GM12892 (cell line): ENCODE results near the gene ADAM8.

Experiments used
- DNase-seq: peaks from one replicate; pipeline ENCODE4 v3.0.0; 2011; ENCODE audit not compliant: insufficient read length
- FAIRE-seq: peaks from 2 replicates; lab custom pipeline; 2011; peaks lifted over from hg19 to GRCh38; lab: Jason Lieb, UNC
- POLR2A ChIP-seq: IDR thresholded peaks from 2 replicates; pipeline ENCODE4 v1.6.1; 2011; ENCODE audit warnings: low read depth, low read length, control low read depth
- POLR2AphosphoS5 ChIP-seq: IDR thresholded peaks from 2 replicates; pipeline ENCODE4 v1.6.1; 2011; ENCODE audit warnings: low read depth, low read length, control low read depth
- TAF1 ChIP-seq: IDR thresholded peaks from 2 replicates; pipeline ENCODE4 v1.6.1; 2011; ENCODE audit warnings: low read depth, mild to moderate bottlenecking, control low read depth, low read length, borderline replicate concordance

ADAM8 gene

DNA sequence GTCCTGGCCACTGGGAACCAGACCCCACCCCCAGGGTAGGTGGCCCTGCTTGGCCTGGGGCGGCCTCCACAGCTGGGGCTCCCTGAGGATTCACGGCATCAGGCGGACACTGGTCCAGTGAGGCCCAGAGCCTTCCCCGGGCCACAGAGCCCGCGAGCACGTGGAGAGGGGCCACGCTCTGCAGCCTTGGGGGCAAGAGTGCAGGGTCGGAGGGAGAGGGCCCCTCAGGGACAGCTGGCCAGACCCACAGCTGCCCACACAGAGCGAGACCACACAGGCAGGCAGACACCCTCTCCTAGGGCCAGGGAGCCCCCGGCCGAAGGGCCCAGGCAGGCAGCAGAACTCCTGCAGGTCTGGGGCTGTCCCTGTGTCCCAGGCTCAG is 28.3 kb downstream of the ADAM8 start:
- FAIRE-seq = no peak
- TF ChIP-seq POLR2A (no peak), TAF1 (no peak), POLR2AphosphoS5 (no peak)
- DNase-seq = no peak

DNA sequence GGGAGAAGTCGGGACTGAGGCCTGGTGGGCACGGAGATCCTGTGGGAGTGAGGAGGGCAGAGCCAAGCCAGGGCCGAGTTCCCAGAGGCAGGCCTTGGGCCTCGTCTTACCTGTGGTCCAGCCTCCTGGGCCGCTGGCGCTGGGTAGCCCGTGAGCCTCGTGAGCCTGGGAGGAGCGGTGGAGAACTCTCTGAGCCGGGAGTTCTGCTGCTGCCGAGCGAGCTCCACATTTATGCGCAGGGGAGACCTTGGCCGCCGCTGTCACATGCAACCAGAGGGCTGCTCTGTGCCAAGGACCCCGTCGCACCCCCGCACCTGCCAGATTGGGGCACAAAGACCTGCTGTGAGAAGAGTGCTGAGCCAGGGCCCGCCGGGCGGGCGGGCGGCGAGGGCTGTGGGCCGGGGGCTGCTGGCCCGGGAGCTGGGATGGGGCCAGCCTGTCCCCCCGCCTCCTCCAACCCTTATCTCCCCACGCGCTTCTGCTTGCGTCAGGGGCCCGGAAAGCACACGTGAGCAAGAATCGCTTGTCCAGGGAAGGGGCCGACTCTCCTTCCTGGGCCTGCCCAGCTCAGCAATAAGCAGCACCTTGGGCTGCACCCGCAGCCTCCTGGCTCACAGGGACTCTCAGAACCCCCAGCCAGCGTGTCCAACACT is 28.9 kb downstream of the ADAM8 start:
- DNase-seq = no peak

GRCh38 chr10:133246236-133246626 is 30.4 kb downstream of the ADAM8 start:
- TF ChIP-seq POLR2A (no peak), TAF1 (no peak), POLR2AphosphoS5 (no peak)
- no peak for FAIRE-seq
- no peak for DNase-seq

More for the DNA sequence above, 28.9 kb downstream of the ADAM8 start:
- TF ChIP-seq POLR2AphosphoS5 (no peak), TAF1 (no peak), POLR2A (no peak)
- FAIRE-seq = no peak

GRCh38 chr10:133245439-133246235 is 31.0 kb downstream of the ADAM8 start:
- TF ChIP-seq POLR2AphosphoS5 (no peak), POLR2A (no peak), TAF1 (no peak)
- FAIRE-seq = no peak
- DNase-seq = no peak

DNA sequence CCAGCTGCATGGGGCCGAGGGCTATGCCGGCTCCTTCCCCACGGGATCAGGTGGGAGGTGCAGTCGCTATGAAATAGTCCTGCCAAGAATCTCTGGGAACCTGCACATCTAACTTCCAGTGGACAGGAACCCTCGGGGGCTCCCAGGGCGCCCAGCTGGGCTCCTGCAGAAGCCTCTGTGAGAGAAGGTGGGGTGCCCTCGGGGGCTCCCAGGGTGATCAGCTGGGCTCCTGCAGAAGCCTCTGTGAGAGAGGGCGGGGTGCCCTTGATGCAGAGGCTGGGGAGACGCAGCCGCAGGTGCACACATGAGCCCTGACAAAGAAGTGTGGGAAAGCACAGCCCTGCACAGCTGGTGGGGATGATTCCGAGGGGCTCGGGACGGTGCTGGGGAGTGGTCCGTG is 33.1 kb downstream of the ADAM8 start:
- FAIRE-seq = no peak
- DNase-seq = no peak
- TF ChIP-seq POLR2AphosphoS5 (no peak), TAF1 (no peak), POLR2A (no peak)

GRCh38 chr10:133242611-133243356 is 33.9 kb downstream of the ADAM8 start:
- DNase-seq (no peak), FAIRE-seq (no peak)
- TF ChIP-seq TAF1 = no peak
- TF ChIP-seq POLR2A = no peak
- no peak for TF ChIP-seq POLR2AphosphoS5

DNA sequence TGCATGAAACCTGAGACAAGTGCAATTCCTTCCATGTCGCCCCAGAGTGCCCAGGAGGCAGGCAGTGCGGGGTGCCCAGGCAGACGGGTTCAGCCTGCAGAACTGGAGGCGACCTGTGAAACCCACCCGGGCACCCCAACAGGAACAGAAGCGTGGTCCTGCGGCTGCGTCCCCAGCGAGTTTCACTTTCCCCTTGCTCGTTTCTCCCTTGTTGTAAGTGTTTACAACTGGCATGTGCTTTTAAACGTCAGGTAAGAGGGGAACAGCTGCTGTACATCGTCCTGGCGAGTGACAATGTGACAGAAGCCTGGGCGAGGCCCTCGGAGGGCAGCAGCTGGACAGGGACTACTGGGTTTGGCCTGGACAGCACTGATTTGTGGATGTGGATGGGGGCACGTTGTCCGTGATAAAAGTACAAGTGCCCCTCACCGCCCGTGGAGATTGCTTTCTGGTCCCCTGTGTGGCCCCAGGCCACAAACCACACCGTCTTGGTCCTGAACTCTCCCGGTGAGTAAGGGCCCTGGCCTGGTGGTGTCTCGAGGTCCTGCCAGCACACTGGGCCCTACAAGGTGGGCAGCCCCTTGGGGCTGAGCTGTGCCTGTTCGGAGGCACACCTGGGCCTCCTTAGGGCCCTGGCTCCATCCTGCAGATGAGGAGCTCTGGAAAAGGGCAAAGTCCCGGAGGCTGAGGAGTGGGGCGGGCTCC is 35.0 kb downstream of the ADAM8 start:
- peak; percentile 51 for FAIRE-seq
- no peak for TF ChIP-seq TAF1
- no peak for TF ChIP-seq POLR2A
- no peak for TF ChIP-seq POLR2AphosphoS5
- DNase-seq = no peak

DNA sequence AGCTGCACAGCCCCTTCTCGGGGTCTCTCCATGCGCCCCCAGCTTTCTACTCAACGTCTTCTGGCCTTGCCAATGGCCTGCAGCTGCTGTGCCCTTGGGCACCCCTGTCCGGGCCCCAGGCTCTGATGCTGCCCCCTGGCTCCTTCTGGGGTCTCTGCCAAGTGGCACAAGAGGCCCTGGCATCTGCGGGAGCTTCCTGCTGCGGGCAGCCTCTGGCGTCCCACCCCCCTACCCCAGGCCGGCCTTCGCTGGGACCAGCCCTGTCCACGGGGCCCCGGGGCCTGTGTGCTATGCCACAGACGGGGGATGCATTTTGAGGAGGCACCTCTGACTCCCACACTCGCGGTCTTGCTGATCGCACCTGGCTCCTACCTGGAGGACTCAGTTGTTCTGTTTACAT is 36.7 kb downstream of the ADAM8 start:
- FAIRE-seq = no peak
- TF ChIP-seq POLR2AphosphoS5 (no peak), POLR2A (no peak), TAF1 (no peak)

DNA sequence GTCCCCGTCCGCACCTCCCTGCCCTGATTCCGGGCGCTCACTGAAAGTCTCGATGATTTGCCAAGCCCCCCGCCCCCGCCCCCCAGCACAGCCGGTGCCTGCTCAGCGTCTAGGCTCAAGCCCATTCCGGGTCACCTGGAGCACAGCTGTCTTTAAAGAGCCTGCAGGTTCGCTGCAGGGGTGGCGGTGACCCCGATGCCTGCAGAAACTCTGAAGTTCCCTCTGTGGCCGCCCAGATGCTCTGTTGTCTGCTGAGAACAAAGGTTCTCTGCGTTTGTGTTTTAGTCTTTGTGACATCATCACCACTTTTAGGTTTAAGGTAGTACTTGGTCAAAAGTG is 38.2 kb downstream of the ADAM8 start:
- FAIRE-seq (no peak), DNase-seq (no peak)

More for the DNA sequence above, 36.7 kb downstream of the ADAM8 start:
- DNase-seq = no peak

DNA sequence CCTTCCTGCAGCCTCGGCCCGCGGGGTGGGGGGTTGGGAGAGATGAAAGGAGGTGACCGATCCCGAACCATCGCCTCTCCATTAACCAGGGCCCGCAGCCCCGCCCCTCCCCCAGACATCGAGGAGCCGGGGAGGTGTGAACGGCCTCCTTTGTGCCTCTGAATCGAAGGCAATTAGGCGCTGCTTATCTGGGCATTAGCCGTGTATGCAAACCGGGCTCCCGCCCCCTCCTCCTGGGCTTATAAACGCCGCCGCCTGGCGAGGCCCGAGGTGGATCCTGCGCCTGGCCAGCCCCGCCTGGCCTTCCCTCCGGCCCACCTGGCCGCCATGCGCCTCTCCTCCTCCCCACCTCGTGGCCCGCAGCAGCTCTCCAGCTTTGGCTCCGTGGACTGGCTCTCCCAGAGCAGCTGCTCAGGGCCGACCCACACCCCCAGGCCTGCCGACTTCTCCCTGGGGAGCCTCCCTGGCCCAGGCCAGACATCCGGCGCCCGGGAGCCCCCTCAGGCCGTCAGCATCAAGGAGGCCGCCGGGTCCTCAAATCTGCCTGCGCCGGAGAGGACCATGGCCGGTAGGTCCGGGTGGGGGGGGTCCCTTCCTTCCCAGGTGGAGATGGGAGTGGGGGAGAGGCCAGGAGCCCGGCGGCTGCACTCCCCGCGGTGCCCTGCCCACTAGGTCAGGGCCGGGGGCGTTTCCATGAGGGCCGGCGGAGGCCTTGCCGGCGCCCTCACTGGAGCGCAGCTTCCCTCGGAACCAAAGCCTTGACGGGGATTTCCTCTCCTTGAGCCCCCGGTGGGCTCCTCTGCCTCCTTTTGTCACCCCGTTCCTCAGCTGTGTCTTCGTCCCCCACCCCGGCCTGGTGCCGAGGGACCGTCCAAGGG is 38.8 kb downstream of the ADAM8 start, which contains the start of gene VENTX:
Gene VENTX (plus strand): TSS at position 268 of the 878 bp plus-strand sequence. CDS start 60 bp downstream, at position 328.
- DNase-seq = no peak
- TF ChIP-seq TAF1 = no peak
- no peak for TF ChIP-seq POLR2A
- no peak for TF ChIP-seq POLR2AphosphoS5
- FAIRE-seq = no peak

More for the DNA sequence above, 38.2 kb downstream of the ADAM8 start:
- TF ChIP-seq POLR2A (no peak), TAF1 (no peak), POLR2AphosphoS5 (no peak)

- FAIRE-seq (no peak), DNase-seq (no peak)
- TF ChIP-seq POLR2AphosphoS5 = no peak
- TF ChIP-seq POLR2A = no peak
- TF ChIP-seq TAF1 = no peak
These were observed 39.5 kb downstream of the ADAM8 start for GRCh38 chr10:133237241-133237587.
